ENCODE measurements around the gene AIFM3. TPM values are rescaled to one million over a fixed set of nuclear protein-coding genes. Genes with fewer than 3 reads are reported as not detected.

AIFM3 gene
- total and polyA plus RNA-seq, 2 of the 4 experiments (the other 2 are of a cell fraction): 0.09 to 0.18 TPM

- TF ChIP-seq USF2 (IDR thresholded peaks at IDR 0.05; ENCODE audit: low read depth, low read length) (no peak), CEBPB (IDR thresholded peaks at IDR 0.05; ENCODE audit: low read depth, low read length) (no peak)
Measured at GRCh38 chr22:20990184-20991180, 23.4 kb downstream of the AIFM3 start (continued).

Data from IMR-90 (cell line).